Activated CD8-positive, alpha-beta memory T cell treated with anti-CD3 and anti-CD28 coated beads for 48 hours (primary cell): ENCODE results near the gene CDCA3.
"Not testable (repeated sequence)": the region's sequence is repeated elsewhere in the genome, so short reads cannot be mapped to it uniquely, and the experiment has no call there.

Source experiments
- DNase-seq, 3 experiments: peaks; one replicate each; pipeline ENCODE4 v3.0.0-alpha.2; 2020; ENCODE audit warnings: low read depth in 2 of 3, low spot score in 2 of 3

Gene CDCA3

DNA sequence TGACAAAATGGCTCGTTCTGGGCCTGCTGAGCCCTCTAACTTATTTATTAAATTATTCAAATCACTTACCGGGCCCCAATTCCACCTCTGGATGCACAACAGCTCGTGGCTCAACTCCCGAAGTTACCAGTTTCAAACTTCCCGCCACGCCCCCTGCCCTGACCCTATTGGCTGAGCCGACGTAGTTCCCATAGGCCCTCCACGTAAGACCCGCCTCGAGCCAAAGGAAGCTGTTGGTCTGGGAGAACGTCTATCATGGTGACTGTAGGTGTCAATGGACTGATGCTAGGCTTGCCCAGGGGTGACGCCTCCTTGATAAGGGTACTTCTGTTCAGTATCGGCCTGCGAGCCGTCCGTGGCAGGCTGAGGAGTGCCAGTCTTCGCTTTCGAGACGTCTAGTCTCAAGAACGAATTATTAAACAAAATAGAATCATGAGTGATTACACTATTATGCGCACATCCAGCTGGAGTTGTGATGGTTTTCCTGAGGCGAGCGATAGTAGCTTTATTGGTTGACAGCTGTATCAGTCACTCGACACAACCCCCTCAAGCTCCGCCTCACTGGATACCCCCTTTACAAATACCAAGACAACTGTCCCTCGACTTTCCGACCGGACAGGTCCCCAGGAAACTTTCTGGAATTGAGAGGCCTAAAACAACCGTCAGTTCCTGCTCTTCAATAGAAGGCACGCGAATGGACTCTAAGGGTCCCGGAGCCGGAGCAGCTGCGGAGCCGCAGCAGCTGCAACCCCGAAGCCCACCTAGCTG is at the start of gene CDCA3:
Gene CDCA3 (minus strand): TSS at position 134 of the 768 bp plus-strand sequence. CDS start 334 bp downstream, outside the sequence.
- DNase-seq = peak; percentile 76 to 85 (median 79)

DNA sequence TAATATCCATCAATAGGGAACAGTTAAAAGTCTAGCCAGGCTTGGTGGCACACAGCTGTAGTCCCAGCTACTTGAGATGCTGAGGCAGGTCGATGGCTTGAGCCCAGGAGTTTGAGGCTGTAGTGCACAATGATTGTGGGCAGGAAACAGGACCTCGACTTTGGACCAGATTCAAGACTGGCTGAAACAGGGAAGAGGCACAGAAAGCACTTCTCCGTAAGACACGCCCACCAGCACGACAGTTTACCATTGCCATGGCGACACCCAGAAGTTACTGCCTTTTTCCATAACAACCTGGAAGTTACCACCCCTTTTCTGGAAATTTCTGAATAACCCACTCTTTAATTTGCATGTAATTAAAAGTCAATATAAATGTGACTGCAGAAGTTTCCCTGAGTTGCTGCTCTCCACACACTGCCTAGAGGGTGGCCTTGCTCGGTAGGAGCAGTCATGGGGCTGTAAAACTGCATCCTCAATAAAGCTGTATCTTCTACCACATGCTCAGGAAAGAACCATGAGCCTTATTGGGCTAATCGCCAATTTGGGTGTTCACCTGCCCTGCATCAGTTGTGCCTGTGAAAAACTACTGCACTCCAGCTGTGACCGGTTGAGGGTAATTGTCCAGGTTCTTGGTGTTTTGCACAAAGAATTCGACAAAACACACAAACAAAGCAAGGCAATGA is 48.9 kb upstream of the CDCA3 start:
- no peak for DNase-seq

DNA sequence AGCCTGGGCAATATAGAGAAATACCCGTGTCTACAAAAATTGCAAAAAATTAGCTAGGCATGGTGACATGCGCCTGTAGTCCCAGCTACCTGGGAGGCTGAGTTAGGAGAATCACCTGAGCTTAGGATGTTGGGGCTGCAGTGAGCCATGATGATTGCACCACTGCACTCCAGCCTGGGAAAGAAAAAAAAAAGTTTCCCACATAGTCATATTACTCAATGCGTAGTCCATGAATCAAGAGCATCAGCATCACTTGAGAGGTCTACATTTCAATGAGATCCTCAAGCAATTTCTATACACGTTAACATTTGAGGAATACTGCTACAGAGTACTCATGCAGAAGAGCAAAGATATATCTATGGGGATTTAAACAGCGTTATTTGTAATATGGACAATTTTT is 48.3 kb upstream of the CDCA3 start:
- DNase-seq = no peak

DNA sequence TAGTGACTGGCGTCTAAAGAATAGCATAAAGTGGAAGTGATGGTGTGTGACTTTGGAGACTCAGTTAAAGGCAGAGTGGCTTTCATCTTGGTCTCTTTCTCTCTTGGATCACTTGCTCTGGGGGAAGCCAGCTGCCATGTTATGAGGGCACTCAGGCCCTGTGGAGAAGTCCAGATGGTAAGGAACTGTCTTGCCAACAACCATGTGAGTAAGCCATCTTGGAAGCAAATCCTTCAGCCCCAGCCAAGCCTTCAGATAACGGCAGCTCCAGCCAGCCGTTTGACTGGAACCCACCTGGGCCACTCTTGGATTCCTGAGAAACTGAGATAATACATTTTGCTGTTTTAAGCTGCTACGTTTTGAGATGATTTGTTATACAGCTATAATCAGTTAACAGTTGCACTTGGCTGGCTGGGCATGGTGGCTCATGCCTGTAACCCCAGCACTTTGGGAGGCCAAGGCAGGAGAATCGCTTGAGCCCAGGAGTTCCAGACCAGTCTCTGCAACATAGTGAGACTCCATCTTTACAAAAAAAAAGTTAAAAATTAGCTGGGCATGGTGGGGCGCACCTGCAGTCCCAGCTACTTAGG is 45.9 kb upstream of the CDCA3 start:
- DNase-seq = no peak

DNA sequence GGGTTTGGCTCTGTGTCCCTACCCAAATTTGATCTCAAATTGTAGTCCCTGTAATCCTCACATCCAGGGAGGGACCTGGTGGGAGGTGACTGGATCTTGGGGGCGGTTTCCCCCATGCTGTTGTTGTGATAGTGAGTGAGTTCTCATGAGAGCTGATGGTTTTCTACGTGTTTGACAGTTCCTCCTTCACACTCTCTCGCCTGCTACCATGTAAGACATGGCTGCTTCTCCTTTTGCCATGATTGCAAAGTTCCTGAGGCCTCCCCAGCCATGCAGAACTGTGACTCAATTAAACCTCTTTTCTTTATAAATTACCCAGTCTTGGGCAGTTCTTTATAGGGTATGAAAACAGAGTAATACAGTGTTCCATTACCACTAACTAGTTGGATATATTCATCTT is 43.2 kb upstream of the CDCA3 start:
- no peak for DNase-seq

DNA sequence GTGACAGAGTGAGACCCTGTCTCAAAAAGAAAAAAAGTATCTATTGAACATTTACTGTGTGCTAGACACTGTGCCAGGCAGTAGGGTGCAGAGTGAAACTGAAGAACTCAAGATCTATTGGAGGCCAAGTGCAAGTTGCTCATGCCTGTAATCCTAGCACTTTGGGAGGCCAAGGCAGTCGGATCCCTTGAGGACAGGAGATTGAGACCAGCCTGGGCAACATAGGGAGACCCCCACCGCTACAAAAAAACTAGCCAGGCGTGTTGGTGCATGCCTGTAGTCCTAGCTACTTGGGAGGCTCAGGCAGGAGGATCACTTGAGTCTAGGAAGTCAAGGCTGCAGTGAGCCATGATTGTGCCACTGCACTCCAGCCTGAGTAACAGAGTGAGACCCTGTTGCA is 41.6 kb upstream of the CDCA3 start:
- not testable (repeated sequence) for DNase-seq

DNA sequence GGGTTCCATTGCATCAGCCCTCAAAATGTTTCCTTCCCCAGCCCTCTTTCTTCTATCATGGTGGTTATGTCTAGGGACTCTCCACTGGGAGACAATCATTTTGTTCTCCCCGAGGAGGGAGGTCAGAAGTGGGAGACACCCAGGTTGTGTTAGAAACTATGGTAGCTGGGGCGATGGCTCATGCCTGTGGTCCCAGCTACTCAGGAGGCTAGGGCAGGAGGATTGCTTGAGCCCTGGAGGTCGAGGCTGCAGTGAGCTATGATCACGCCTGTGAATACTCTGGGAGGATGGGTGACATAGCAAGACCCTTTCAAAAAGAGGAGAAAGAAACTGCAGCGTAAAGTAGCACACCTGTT is 40.5 kb upstream of the CDCA3 start:
- no peak for DNase-seq

DNA sequence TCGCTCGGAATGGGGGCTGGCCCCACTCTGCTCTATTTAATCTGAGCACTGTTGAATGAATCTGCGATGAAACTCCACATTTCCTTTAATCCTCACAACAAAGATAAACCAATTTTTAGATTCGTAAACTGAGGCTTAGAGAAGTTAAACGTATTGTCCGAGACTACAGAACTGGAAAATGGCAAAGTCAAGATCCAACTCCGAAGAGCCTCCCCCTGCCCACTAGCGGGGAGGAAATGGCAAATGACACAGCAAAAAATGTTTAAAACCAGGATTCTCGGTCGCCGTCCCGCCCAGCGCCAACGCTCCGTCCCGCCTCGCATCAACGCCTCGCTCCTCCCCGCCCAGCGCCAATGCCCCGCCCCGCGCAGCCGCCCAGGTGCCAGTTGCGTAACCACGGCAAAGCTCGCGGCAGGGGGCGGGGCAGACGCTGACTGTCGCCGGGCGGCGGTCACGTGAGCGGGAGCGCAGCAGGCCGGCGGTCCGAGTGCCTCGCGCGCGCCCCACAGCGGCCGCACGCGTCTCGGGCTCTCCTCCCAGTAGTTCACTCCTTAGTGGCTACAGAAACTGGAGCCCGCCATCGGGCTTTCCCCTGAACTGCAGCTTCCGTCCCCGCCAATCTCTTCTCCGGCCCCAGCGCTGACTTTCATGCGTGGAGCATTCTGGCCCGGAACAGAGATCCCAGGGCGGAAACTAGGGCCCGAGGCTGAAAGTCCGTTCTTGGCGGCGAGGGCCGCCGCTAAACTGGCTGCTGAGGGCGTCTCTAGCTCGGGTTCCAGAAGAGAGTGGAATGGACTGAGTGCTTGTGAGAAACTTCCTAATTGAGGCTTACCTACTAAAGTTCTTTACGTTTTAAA is 39.9 kb upstream of the CDCA3 start:
- peak; percentile 93 to 98 (median 97) for DNase-seq

DNA sequence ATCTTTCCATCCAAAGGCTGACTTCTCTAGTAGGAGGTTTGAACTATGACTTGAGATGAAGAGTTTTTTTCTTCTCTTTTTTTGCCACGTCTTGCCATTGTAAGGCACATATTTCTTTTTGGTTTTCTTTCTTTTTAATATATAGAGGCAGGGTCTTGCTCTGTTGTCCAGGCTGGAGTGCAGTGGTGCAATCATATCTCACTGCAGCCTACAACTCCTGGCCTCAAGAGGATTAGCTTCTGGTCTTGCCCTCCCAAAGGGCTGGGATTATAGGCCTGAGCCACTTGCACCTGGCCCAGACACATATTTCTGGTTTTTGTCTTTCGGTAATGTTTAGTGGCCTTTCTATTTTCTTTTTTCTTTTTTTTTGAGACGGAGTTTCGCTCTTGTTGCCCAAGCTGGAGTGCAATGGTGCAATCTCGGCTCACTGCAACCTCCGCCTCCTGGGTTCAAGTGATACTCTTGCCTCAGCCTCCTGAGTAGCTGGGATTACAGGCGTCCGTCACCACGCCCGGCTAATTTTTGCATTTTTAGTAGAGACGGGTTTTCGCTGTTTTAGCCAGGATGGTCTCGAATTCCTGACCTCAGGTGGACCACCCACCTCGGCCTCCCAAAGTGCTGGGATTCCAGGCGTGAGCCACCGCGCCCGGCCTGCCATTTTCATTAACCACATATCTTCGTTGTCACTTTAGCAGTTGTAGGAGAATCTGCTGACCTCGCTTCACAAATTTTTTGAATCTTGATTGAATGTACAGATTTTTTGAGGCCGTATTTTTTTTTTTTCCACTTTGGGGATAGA is 38.9 kb upstream of the CDCA3 start:
- not testable (repeated sequence) for DNase-seq

DNA sequence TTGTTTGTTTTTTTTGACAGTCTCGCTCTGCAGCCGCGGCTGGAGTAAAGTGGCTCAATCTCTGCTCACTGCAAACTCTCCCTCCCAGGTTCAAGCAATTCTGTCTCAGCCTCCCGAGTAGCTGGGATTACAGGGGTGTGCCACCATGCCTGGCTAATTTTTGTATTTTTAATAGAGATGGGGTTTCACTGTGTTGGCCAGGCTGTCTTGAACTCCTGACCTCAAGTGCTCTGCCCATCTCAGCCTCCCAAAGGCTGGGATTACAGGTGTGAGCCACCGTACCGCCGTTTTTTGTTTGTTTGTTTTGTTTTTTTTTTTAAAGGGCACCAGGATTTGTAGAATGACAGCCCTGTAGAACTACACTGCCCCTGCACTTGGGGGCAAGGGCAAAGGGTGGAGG is 37.7 kb upstream of the CDCA3 start:
- not testable (repeated sequence) for DNase-seq

DNA sequence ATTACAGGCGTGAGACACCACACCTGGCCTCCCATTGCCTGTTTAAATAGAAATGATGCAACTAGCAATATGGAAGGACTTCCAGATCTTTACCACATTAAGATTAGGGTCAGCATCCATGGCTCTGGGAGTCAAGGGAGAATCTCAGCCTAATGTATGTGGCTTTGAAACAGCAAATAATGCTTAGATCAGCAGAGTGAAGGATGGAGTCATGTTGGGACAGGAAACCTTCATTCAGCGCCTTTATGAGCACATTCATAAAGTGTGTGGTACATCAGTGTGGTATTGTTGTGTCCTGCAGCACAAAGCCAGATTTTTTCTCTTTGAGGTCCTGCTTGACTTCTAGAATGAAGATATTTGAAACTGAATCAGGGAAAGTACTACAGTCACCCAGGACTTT is 37.3 kb upstream of the CDCA3 start:
- DNase-seq = no peak

DNA sequence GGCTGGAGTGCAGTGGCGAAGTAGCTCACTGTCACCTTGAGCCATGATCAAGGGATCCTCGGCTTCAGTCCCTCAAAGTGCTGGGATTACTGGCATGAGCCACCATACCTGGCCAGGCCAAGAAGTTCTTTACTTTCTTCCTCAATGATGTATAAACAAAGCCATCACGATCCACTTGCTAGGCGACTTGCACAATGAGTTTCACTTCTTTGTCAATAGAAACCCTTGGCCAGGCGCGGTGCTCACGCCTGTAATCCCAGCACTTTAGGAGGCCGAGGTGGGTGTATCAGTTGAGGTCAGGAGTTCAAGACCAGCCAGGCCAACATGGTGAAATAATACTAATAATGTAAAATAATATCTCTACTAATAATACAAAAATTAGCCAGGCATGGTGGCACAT is 36.4 kb upstream of the CDCA3 start:
- DNase-seq = no peak

DNA sequence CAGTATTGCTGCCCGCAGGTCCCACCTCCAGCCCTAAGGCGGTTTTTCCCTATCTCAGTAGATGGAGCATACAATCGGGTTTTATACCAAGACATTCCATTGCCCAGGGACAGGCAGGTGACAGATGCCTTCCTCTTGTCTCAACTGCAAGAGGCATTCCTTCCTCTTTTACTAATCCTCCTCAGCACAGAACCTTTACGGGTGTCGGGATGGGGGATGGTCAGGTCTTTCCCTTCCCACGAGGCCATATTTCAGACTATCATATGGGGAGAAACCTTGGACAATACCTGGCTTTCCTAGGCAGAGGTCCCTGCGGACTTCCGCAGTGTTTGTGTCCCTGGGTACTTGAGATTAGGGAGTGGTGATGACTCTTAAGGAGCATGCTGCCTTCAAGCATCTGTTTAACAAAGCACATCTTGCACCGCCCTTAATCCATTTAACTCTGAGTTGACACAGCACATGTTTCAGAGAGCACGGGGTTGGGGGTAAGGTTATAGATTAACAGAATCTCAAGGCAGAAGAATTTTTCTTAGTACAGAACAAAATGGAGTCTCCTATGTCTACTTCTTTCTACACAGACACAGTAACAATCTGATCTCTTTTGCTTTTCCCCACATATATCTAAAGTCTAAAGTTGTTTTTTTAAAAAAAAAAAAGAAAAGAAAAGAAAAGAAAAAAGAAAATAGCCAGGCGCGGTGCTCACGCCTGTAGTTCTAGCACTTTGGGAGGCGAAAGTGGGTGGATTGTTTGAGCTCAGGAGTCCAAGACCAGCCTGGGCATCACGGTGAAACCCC is 35.3 kb upstream of the CDCA3 start:
- DNase-seq = not testable (repeated sequence)

DNA sequence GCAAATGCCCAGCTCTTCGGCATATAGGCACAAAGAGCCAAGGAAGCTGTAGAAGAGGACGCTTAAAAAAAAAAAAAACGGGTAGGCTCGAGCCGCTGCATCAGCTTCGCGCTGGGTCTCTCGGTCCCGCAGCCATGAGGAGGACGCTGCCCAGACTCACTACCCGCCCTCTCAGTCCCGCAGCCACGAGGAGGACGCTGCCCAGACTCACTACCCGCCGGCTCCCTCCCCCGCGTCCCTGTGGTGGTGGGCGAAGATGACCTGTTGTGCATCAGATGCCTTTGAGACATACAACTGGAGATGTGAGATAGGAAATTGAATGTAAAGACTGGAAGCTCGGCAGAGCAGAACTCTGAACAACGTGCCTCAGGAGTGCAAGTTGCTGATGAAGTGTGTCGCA is 33.5 kb upstream of the CDCA3 start:
- DNase-seq = no peak

DNA sequence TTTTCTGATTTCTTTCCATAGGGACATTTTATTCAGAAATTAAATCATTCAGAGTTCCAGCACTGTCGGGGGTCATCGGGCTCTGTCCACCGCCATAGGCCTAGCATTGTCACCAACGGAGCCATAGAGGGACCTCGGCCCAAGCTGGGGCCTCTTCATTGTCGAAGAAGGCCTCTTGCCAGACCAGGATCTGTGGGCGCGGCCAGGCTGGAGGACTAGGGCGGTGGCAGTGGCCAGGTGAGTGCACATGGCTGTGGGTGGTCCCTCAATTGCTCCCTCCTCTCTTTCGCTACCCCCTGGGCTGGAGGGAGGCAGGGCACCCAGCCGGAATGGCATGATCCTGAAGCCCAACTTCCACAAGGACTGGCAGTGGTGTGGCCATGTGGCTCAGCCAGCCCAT is 32.6 kb upstream of the CDCA3 start:
- DNase-seq = no peak

DNA sequence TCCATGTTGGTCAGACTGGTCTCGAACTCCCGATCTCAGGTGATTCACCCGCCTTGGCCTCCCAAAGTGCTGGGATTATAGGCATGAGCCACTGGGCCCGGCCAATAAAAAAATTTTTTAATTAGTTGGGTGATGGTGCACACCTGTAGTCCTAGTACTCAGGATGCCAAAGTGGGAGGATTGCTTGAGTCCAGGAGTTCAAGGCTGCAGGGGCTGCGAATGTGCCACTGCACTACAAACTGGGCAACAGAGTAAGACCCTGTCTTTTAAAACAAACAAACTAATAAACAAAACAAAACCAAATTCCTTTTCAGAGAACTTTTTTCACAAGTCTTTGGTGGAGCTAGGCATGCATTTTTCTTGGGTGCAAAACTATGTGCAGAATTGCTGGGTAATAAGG is 32.2 kb upstream of the CDCA3 start:
- DNase-seq = no peak

DNA sequence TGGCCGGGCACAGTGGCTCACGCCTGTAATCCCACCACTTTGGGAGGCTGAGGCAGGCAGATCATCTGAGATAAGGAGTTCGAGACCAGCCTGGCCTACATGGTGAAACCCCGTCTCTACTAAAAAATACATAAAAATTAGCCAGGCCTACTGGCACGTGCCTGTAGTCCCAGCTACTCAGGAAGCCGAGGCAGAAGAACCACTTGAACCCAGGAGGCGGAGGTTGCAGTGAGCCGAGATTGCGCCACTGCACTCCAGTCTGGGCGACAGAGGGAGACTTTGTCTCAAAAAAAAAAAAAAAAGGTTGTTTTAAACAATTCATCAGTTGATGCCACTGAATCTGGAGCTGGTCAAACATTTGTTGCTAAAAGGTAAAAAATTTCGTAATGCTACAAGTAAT is 28.7 kb upstream of the CDCA3 start:
- not testable (repeated sequence) for DNase-seq

DNA sequence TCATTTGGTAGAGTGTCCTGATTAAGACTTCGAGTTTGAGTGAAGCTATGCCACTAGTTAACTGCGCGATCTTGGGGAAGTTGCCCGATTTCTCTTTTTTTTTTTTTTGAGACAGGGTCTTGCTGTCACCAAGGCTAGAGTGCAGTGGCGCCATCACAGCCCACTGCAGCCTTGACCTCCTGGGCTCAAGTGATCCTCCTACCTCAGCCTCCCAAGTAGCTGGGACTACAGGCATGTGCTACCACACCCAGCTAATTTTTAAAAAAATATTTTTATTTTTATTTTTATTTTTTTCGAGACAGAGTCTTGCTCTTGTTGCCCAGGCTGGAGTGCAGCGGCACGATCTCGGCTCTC is 22.9 kb upstream of the CDCA3 start:
- DNase-seq = not testable (repeated sequence)

DNA sequence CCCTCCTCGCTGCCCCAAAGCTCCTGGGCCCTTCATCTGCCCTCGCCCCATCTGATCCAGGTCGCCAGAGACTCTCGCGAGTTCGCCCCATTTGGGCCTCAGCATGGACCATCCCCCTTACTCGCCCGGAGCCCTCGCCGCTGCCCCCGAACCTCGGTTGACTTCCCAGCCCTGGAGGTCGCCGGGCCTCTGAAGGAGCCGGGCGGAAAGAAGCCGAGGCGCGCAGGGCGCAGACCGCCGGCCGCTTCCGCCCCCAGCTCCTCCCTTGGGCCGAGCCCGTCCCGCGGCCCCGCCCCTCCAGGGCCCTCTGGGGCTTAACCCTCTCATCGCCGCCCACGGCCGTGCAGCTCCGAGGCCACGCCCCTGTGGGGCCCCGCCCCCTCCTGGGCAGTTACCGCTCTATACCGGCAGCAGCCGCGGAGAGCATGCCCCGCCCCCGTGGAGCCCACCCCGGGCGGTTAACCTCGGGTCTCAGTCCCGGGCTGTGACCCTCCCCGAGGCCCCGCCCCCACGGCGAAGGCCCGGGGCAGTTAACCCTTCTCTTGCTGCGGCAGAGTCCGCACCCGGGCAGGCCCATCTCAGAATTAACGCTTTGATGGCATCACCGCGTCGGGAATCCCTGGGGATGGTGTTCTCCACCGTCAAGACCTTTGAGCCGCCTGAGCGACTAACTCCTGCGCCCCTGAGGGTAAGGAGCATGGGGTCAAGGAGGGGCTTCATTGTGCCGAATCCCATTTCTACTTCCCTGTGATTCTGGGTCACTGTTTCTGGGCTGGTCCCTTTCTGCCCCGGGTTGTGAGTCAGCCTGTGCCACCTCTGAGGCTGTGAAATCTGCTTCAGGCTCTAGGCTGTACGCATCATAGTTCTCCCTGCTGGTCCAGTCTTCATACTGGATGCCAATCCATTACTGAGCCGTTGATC is 22.3 kb upstream of the CDCA3 start, which contains the start of gene SPSB2:
Gene SPSB2 (minus strand): TSS at position 210 of the 921 bp plus-strand sequence. CDS start 402 bp downstream, outside the sequence.
- peak; percentile 94 to 100 (median 98) for DNase-seq
